ENCODE data around the gene NPAS3. TPM values are rescaled to one million over a fixed set of nuclear protein-coding genes. Genes with fewer than 3 reads are reported as not detected.

NPAS3 gene
- total RNA-seq, 1 donor from 2014 or later = not detected

DNA sequence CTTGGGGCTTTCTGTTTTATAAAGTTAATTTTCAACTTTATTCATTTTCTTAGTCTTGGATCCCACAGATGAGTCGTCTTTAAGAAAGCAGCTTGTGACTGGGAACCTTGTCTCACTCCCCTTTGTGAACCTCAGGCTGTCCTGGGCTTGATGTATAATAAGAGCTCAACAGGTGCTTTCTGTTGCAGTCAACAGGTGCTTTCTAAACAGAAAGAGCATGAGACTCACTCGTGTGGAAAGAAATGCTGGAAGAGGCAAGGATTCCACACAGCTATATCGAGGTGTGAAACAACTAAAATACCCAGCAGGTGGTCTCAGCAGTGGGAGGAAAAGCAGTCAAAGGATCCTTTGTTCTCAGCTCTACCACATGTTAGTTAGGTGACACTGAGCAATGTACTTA, 613.3 kb downstream of the NPAS3 start:
- Histone ChIP-seq H3K27ac (no peak overlapping the region), H3F3A (ENCODE audit: low read depth) (peaks cover 22% of the 10 kb centered on the region), H3K4me3 (no peak overlapping the region), H3K4me2 (no peak overlapping the region), H3K36me3 (no peaks in the 10 kb centered on the region), H3K4me1 (peaks cover 58% of the 10 kb centered on the region), H3K9me3 (ENCODE audit: low read depth) (no peaks in the 10 kb centered on the region), H3K27me3 (no peaks in the 10 kb centered on the region), H4K20me1 (ENCODE audit: low read depth) (no peaks in the 10 kb centered on the region), H3K79me2 (ENCODE audit: low read depth) (no peaks in the 10 kb centered on the region), H2AFZ (replicated peaks) (no peak overlapping the region), H3K9ac (no peak overlapping the region)
- H3K4me1 Mint-ChIP-seq = peaks cover 26% of the 10 kb centered on the region
- TF ChIP-seq EZH2 (IDR thresholded peaks at IDR 0.05) = no peak
- TF ChIP-seq EZH2phosphoT487 (IDR thresholded peaks at IDR 0.05) = no peak
- TF ChIP-seq, protein P1, sequence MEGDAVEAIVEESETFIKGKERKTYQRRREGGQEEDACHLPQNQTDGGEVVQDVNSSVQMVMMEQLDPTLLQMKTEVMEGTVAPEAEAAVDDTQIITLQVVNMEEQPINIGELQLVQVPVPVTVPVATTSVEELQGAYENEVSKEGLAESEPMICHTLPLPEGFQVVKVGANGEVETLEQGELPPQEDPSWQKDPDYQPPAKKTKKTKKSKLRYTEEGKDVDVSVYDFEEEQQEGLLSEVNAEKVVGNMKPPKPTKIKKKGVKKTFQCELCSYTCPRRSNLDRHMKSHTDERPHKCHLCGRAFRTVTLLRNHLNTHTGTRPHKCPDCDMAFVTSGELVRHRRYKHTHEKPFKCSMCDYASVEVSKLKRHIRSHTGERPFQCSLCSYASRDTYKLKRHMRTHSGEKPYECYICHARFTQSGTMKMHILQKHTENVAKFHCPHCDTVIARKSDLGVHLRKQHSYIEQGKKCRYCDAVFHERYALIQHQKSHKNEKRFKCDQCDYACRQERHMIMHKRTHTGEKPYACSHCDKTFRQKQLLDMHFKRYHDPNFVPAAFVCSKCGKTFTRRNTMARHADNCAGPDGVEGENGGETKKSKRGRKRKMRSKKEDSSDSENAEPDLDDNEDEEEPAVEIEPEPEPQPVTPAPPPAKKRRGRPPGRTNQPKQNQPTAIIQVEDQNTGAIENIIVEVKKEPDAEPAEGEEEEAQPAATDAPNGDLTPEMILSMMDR (IDR thresholded peaks at IDR 0.05) = no peak
- DNase-seq (ENCODE audit: low spot score) = peak; percentile 58
- H3K27me3 Mint-ChIP-seq (ENCODE audit: insufficient read depth, low read depth) = no peaks in the 10 kb centered on the region
- no peak overlapping the region for H3K27ac Mint-ChIP-seq
- no peak overlapping the region for H3K4me3 Mint-ChIP-seq
- H3K36me3 Mint-ChIP-seq = no peaks in the 10 kb centered on the region
- H3K9me3 Mint-ChIP-seq = no peaks in the 10 kb centered on the region

GRCh38 chr14:33553706-33554278, 615.1 kb downstream of the NPAS3 start:
- Histone ChIP-seq H2AFZ (replicated peaks) (no peak overlapping the region), H3K79me2 (ENCODE audit: low read depth) (no peaks in the 10 kb centered on the region), H3K4me2 (no peak overlapping the region), H4K20me1 (ENCODE audit: low read depth) (no peaks in the 10 kb centered on the region), H3K27me3 (no peaks in the 10 kb centered on the region), H3K9ac (no peak overlapping the region), H3K27ac (no peak overlapping the region), H3K36me3 (no peaks in the 10 kb centered on the region), H3K9me3 (ENCODE audit: low read depth) (no peaks in the 10 kb centered on the region), H3F3A (ENCODE audit: low read depth) (peaks cover 22% of the 10 kb centered on the region), H3K4me3 (no peak overlapping the region), H3K4me1 (peaks cover 47% of the 10 kb centered on the region)
- H3K27ac Mint-ChIP-seq = no peak overlapping the region
- no peaks in the 10 kb centered on the region for H3K36me3 Mint-ChIP-seq
- no peaks in the 10 kb centered on the region for H3K27me3 Mint-ChIP-seq (ENCODE audit: insufficient read depth, low read depth)
- no peaks in the 10 kb centered on the region for H3K9me3 Mint-ChIP-seq
- no peak for DNase-seq (ENCODE audit: low spot score)
- H3K4me1 Mint-ChIP-seq = peaks cover 23% of the 10 kb centered on the region
- no peak for TF ChIP-seq EZH2phosphoT487 (IDR thresholded peaks at IDR 0.05)
- TF ChIP-seq EZH2 (IDR thresholded peaks at IDR 0.05) = no peak
- TF ChIP-seq, protein P1 (IDR thresholded peaks at IDR 0.05) = no peak
- no peak overlapping the region for H3K4me3 Mint-ChIP-seq

DNA sequence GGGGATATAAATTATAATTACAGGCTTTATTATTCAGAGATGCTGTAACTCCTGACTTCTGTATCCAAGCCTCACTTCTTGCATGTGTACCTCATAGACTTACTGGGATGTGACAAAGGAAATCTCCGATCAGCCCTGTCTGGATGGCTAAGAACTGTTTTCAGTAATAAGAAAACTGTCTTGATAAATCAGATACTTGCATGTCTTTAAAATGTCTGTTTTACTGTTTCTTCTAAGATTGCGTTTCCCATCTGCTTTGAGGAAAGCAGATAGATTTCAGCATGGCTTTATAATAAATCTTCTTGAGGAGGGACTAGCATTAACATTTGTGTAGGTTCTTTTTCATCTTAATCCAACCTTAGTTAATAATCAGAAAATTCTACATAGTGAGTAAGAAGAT, 616.3 kb downstream of the NPAS3 start:
- peaks cover 35% of the 10 kb centered on the region for H3K4me1 ChIP-seq
- no peak for DNase-seq (ENCODE audit: low spot score)
- Mint-ChIP-seq H3K27me3 (ENCODE audit: insufficient read depth, low read depth) (no peaks in the 10 kb centered on the region), H3K4me1 (peaks cover 20% of the 10 kb centered on the region), H3K27ac (no peak overlapping the region), H3K4me3 (no peak overlapping the region), H3K9me3 (no peaks in the 10 kb centered on the region), H3K36me3 (no peaks in the 10 kb centered on the region)
- no peak overlapping the region for H3K9ac ChIP-seq
- no peak overlapping the region for H3K4me3 ChIP-seq
- H4K20me1 ChIP-seq (ENCODE audit: low read depth) = no peaks in the 10 kb centered on the region
- no peaks in the 10 kb centered on the region for H3K9me3 ChIP-seq (ENCODE audit: low read depth)
- no peaks in the 10 kb centered on the region for H3K79me2 ChIP-seq (ENCODE audit: low read depth)
- H3K36me3 ChIP-seq = no peaks in the 10 kb centered on the region
- TF ChIP-seq, protein P1 (IDR thresholded peaks at IDR 0.05) = no peak
- TF ChIP-seq EZH2 (IDR thresholded peaks at IDR 0.05) = no peak
- TF ChIP-seq EZH2phosphoT487 (IDR thresholded peaks at IDR 0.05) = no peak
- H3K27ac ChIP-seq = no peak overlapping the region
- H2AFZ ChIP-seq (replicated peaks) = no peak overlapping the region
- H3F3A ChIP-seq (ENCODE audit: low read depth) = peaks cover 11% of the 10 kb centered on the region
- no peaks in the 10 kb centered on the region for H3K27me3 ChIP-seq
- no peak overlapping the region for H3K4me2 ChIP-seq
